Esophagus muscularis mucosa (tissue), 4 donors: Measurements from ENCODE around the gene SPON1.

ENCODE experiments used
- CTCF ChIP-seq, 3 experiments: fragments of 200-600 bp in 2 of 3; fragments of 450-650 bp in 1 of 3; sonication (generic) in 2 of 3; IDR thresholded peaks; one replicate each; pipeline ENCODE4 v1.5.1; 2017 to 2019; ENCODE audit warnings: antibody characterized with exemption in 3 of 3, mild to moderate bottlenecking in 2 of 3, moderate library complexity in 1 of 3
- EP300 ChIP-seq: sonication (generic); formaldehyde crosslinking; IDR thresholded peaks from one replicate; pipeline ENCODE4 v1.6.1; 2017; ENCODE audit warnings: antibody characterized with exemption
- POLR2A ChIP-seq: fragments of 450-650 bp; IDR thresholded peaks from one replicate; pipeline ENCODE4 v1.6.1; 2017; ENCODE audit warnings: antibody characterized with exemption, moderate library complexity, mild to moderate bottlenecking, low read depth
- POLR2AphosphoS5 ChIP-seq, 2 donors: sonication (generic); formaldehyde crosslinking; IDR thresholded peaks; one replicate each; pipeline ENCODE4 v1.6.1; 2017; ENCODE audit warnings: antibody characterized with exemption in 2 of 2

DNA sequence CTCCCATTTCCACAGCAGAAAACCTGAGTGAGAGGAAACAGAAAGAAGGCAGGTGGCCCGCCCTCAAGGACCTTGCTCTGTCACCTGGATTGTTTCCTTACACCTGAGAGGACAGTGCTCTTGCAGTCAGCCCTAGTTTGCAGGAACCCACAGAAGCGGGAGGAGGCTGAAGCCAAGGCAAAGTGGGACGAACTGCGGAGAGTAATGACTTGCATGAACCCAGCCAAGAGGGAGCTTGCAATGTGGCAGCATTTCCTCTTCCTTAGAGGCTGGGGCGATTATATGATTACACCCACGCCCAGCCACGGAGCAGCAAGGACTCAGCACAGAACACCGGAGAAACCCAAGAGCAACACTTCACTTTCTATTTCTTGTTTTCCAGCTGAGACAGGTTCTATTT is 102.6 kb downstream of the SPON1 start:
- TF ChIP-seq CTCF (IDR thresholded peaks at IDR 0.05): no peak
- TF ChIP-seq POLR2A: no peak
- TF ChIP-seq EP300: no peak
- no peak for TF ChIP-seq POLR2AphosphoS5 (IDR thresholded peaks at IDR 0.05)
